HS-5 (cell line): ENCODE measurements around the gene LGMN.
"Not testable (repeated sequence)": the region's sequence is repeated elsewhere in the genome, so short reads cannot be mapped to it uniquely, and the experiment has no call there.

Experiments
- DNase-seq: peaks from one replicate; pipeline ENCODE4 v3.0.0-alpha.2; 2012; ENCODE audit warnings: low read depth

Gene LGMN

GRCh38 chr14:92748259-92749016 is at the start of gene LGMN:
Gene LGMN (minus strand): TSS chr14:92748627. CDS start chr14:92732786, 15,841 bp downstream.
- peak; percentile 53 for DNase-seq

GRCh38 chr14:92794961-92795360 is 46.5 kb upstream of the LGMN start:
- no peak for DNase-seq

GRCh38 chr14:92794547-92794941 is 46.1 kb upstream of the LGMN start:
- DNase-seq, result no peak

- peak; percentile 88 for DNase-seq
These were observed 45.5 kb upstream of the LGMN start, which contains the start of gene GOLGA5 for GRCh38 chr14:92793709-92794546. Gene GOLGA5 (plus strand): TSS chr14:92794305. CDS start chr14:92797438, 3,133 bp downstream.

- no peak for DNase-seq
These were observed 44.5 kb upstream of the LGMN start for GRCh38 chr14:92792885-92793284.

GRCh38 chr14:92789457-92790089 is 41.1 kb upstream of the LGMN start:
- DNase-seq, result no peak

GRCh38 chr14:92787554-92787953 is 39.1 kb upstream of the LGMN start:
- no peak for DNase-seq

GRCh38 chr14:92786427-92786756 is 38.0 kb upstream of the LGMN start:
- DNase-seq, result no peak

GRCh38 chr14:92785667-92786426 is 37.4 kb upstream of the LGMN start:
- DNase-seq, result peak; percentile 80

- DNase-seq, result peak; percentile 30
These were observed 35.5 kb upstream of the LGMN start for GRCh38 chr14:92783813-92784431.

GRCh38 chr14:92781350-92781749 is 32.9 kb upstream of the LGMN start:
- DNase-seq, result no peak

GRCh38 chr14:92780444-92781232 is 32.2 kb upstream of the LGMN start:
- DNase-seq, result peak; percentile 46

- not testable (repeated sequence) for DNase-seq
These were observed 30.6 kb upstream of the LGMN start for GRCh38 chr14:92778868-92779565.

GRCh38 chr14:92775292-92775691 is 26.9 kb upstream of the LGMN start:
- not testable (repeated sequence) for DNase-seq

- no peak for DNase-seq
These were observed 26.1 kb upstream of the LGMN start for GRCh38 chr14:92774572-92774971.

GRCh38 chr14:92770484-92770883 is 22.1 kb upstream of the LGMN start:
- DNase-seq, result no peak

- no peak for DNase-seq
These were observed 20.4 kb upstream of the LGMN start for GRCh38 chr14:92768795-92769194.

- DNase-seq, result not testable (repeated sequence)
These were observed 19.8 kb upstream of the LGMN start for GRCh38 chr14:92768236-92768635.

- DNase-seq, result not testable (repeated sequence)
These were observed 15.5 kb upstream of the LGMN start for GRCh38 chr14:92763666-92764631.
